ENCODE measurements around the gene FAM161B. TPM values are rescaled to one million over a fixed set of nuclear protein-coding genes. Genes with fewer than 3 reads are reported as not detected.

The FAM161B gene
- total RNA-seq, 1 experiment from 2014 or later = 1.6 TPM

DNA sequence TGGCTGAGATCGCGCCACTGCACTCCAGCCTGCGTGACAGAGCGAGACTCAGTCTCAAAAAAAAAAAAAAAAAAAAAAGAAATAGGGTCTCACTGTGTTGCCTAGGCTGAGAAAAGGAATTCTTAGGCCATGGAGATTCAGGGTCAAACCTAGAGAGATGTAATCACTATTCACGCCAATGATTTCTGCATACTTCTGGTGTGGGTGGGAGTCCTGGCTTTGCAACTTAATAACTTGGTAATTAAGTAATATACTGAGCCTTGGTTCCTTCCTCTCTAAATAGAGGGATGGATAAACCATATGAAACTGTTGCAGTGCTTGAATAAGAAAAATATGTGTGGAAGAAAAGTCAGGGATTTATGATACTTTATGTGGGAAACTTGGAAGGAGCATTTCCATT lies 60.5 kb downstream of the FAM161B start:
- H3K9me3 ChIP-seq = no peaks in the 10 kb centered on the region
- TF ChIP-seq, protein P1, sequence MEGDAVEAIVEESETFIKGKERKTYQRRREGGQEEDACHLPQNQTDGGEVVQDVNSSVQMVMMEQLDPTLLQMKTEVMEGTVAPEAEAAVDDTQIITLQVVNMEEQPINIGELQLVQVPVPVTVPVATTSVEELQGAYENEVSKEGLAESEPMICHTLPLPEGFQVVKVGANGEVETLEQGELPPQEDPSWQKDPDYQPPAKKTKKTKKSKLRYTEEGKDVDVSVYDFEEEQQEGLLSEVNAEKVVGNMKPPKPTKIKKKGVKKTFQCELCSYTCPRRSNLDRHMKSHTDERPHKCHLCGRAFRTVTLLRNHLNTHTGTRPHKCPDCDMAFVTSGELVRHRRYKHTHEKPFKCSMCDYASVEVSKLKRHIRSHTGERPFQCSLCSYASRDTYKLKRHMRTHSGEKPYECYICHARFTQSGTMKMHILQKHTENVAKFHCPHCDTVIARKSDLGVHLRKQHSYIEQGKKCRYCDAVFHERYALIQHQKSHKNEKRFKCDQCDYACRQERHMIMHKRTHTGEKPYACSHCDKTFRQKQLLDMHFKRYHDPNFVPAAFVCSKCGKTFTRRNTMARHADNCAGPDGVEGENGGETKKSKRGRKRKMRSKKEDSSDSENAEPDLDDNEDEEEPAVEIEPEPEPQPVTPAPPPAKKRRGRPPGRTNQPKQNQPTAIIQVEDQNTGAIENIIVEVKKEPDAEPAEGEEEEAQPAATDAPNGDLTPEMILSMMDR (IDR thresholded peaks at IDR 0.05; ENCODE audit: insufficient read depth in 1 of 2, low read depth in 1 of 2, low read length in 1 of 2, severe bottlenecking in 1 of 2, unreplicated experiment in 1 of 2) = no peak
- H3K4me1 Mint-ChIP-seq (ENCODE audit: low read depth, unreplicated experiment) = peaks cover 26% of the 10 kb centered on the region
- no peaks in the 10 kb centered on the region for H3K9me3 Mint-ChIP-seq (ENCODE audit: unreplicated experiment)
- intact Hi-C loops (cut with micrococcal nuclease; ENCODE audit: unreplicated experiment) = loop anchor here (5.0 kb wide), 2 partner anchors 52 to 63 kb away; partner anchors contain the start of genes COQ6 and FAM161B
- DNase-seq = no peak
- no peaks in the 10 kb centered on the region for H3K27me3 ChIP-seq (replicated peaks; ENCODE audit: control insufficient read depth, insufficient read depth, low read length)
- H3K36me3 Mint-ChIP-seq (ENCODE audit: insufficient read depth, unreplicated experiment) = peaks cover 25% of the 10 kb centered on the region
- H3K27ac Mint-ChIP-seq (ENCODE audit: unreplicated experiment) = no peak overlapping the region
- peaks cover 17% of the 10 kb centered on the region for H3K4me1 ChIP-seq
- no TSS peak for BruUV-seq (replicated peaks)
- H3K36me3 ChIP-seq (ENCODE audit: control insufficient read depth, insufficient read depth, low read length) = no peaks in the 10 kb centered on the region
- H3K4me3 Mint-ChIP-seq (ENCODE audit: unreplicated experiment) = no peak overlapping the region
- H3K4me3 ChIP-seq (ENCODE audit: low read depth, low read length) = no peak overlapping the region
- ChIA-PET POLR2A (interaction anchor here (0.7 kb wide), 1 partner anchor 599 kb away, joined by 9 read pairs; no protein-coding TSS in a partner anchor), CTCF (interaction anchor here (0.7 kb wide), 1 partner anchor 9 kb away, joined by 4 read pairs; no protein-coding TSS in a partner anchor)
- H3K27me3 Mint-ChIP-seq (ENCODE audit: insufficient read depth, unreplicated experiment) = no peaks in the 10 kb centered on the region

DNA sequence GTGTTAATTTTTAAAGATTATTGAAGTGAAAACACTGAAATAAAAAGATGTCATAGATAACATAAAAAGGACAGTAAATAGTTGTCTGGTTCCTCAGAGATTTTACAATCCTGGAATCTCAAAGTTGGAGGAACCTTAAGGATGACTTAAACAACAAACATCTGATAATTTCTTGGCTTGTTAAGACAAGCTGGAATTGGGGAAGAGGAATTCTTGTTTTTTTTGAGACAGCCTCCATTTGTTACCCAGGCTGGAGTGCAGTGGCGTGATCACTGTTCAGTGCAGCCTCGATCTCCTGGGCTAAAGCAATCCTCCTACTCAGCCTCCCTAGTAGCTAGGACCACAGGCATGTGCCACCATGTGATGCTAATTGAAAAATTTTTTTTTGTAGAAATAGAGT lies 60.9 kb downstream of the FAM161B start:
- peak overlapping the region; percentile 96 for H3K4me3 Mint-ChIP-seq (ENCODE audit: unreplicated experiment)
- Histone ChIP-seq H3K27me3 (replicated peaks; ENCODE audit: control insufficient read depth, insufficient read depth, low read length) (no peaks in the 10 kb centered on the region), H3K4me3 (ENCODE audit: low read depth, low read length) (no peak overlapping the region), H3K36me3 (ENCODE audit: control insufficient read depth, insufficient read depth, low read length) (no peaks in the 10 kb centered on the region), H3K4me1 (peaks cover 17% of the 10 kb centered on the region), H3K9me3 (no peaks in the 10 kb centered on the region)
- DNase-seq = no peak
- TF ChIP-seq, protein P1 (IDR thresholded peaks at IDR 0.05; ENCODE audit: insufficient read depth in 1 of 2, low read depth in 1 of 2, low read length in 1 of 2, severe bottlenecking in 1 of 2, unreplicated experiment in 1 of 2) = no peak
- BruUV-seq (replicated peaks) = no TSS peak
- H3K27me3 Mint-ChIP-seq (ENCODE audit: insufficient read depth, unreplicated experiment) = no peaks in the 10 kb centered on the region
- ChIA-PET CTCF (interaction anchor here (0.7 kb wide), 1 partner anchor 10 kb away, joined by 4 read pairs; no protein-coding TSS in a partner anchor), POLR2A (interaction anchor here (0.7 kb wide), 1 partner anchor 599 kb away, joined by 9 read pairs; no protein-coding TSS in a partner anchor)
- H3K27ac Mint-ChIP-seq (ENCODE audit: unreplicated experiment) = no peak overlapping the region
- H3K4me1 Mint-ChIP-seq (ENCODE audit: low read depth, unreplicated experiment) = peaks cover 26% of the 10 kb centered on the region
- no peaks in the 10 kb centered on the region for H3K9me3 Mint-ChIP-seq (ENCODE audit: unreplicated experiment)
- peaks cover 21% of the 10 kb centered on the region for H3K36me3 Mint-ChIP-seq (ENCODE audit: insufficient read depth, unreplicated experiment)
- intact Hi-C loops (cut with micrococcal nuclease; ENCODE audit: unreplicated experiment) = loop anchor here (5.0 kb wide), 2 partner anchors 52 to 63 kb away; partner anchors contain the start of genes COQ6 and FAM161B

DNA sequence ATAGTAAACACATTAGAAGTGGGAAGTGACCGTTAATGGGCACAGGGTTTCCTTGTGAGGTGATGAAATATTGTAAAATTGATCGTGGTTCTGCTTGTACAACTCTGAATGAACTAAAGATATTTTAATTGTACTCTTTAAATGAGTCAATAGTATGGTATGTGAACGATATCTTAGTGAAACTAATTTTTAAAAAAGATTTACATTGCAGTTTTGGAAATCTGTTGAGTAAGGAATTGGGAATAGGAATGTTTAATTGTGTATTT lies 61.5 kb downstream of the FAM161B start:
- Histone ChIP-seq H3K9me3 (no peaks in the 10 kb centered on the region), H3K4me1 (peaks cover 17% of the 10 kb centered on the region), H3K27me3 (replicated peaks; ENCODE audit: control insufficient read depth, insufficient read depth, low read length) (no peaks in the 10 kb centered on the region), H3K36me3 (ENCODE audit: control insufficient read depth, insufficient read depth, low read length) (no peaks in the 10 kb centered on the region), H3K4me3 (ENCODE audit: low read depth, low read length) (no peak overlapping the region)
- POLR2A ChIA-PET = no interaction called here
- H3K4me3 Mint-ChIP-seq (ENCODE audit: unreplicated experiment) = peak overlapping the region; percentile 96
- H3K36me3 Mint-ChIP-seq (ENCODE audit: insufficient read depth, unreplicated experiment) = peaks cover 20% of the 10 kb centered on the region
- intact Hi-C loops (cut with micrococcal nuclease; ENCODE audit: unreplicated experiment) = loop anchor here (5.0 kb wide), 2 partner anchors 51 to 64 kb away; partner anchors contain the start of genes COQ6 and FAM161B
- TF ChIP-seq, protein P1 (IDR thresholded peaks at IDR 0.05; ENCODE audit: insufficient read depth in 1 of 2, low read depth in 1 of 2, low read length in 1 of 2, severe bottlenecking in 1 of 2, unreplicated experiment in 1 of 2) = no peak
- CTCF ChIA-PET = interaction anchor here (0.5 kb wide), 1 partner anchor 91 kb away, joined by 3 read pairs; no protein-coding TSS in a partner anchor
- H3K27ac Mint-ChIP-seq (ENCODE audit: unreplicated experiment) = peak overlapping the region; percentile 98
- no peaks in the 10 kb centered on the region for H3K27me3 Mint-ChIP-seq (ENCODE audit: insufficient read depth, unreplicated experiment)
- BruUV-seq (replicated peaks) = no TSS peak
- peaks cover 26% of the 10 kb centered on the region for H3K4me1 Mint-ChIP-seq (ENCODE audit: low read depth, unreplicated experiment)
- H3K9me3 Mint-ChIP-seq (ENCODE audit: unreplicated experiment) = no peaks in the 10 kb centered on the region
- DNase-seq = no peak
